Lung (tissue), 12 donors: Measurements from ENCODE around the gene BABAM2. TPM values are rescaled to one million over a fixed set of nuclear protein-coding genes. Genes with fewer than 3 reads are reported as not detected.

Experiments used
- ATAC-seq: fragments of 200-7000 bp; cut with Tn5 transposase; one replicate; pipeline ENCODE4 v1.9.1; 2020; ENCODE audit warnings: moderate number of reproducible peaks; ENCODE audit not compliant: insufficient read depth, low FRiP score
- DNase-seq, 3 donors: peaks; one replicate each; pipeline ENCODE4 v3.0.0-alpha.2; 2013 to 2017
- H3K27ac ChIP-seq, 2 donors: one replicate each; pipeline ENCODE4 v1.5.1; 2013; ENCODE audit warnings: mild to moderate bottlenecking in 2 of 2, moderate library complexity in 2 of 2, control low read depth in 1 of 2, inconsistent platforms in 1 of 2, low read depth in 1 of 2, low read length in 1 of 2
- H3K27me3 ChIP-seq, 3 donors: one replicate each; pipeline ENCODE4 v1.5.1; 2013; ENCODE audit warnings: low read length in 2 of 3; ENCODE audit not compliant: control insufficient read depth in 3 of 3, insufficient read depth in 3 of 3
- H3K36me3 ChIP-seq, 4 donors: one replicate each; pipeline ENCODE4 v1.5.1; 2013; ENCODE audit warnings: low read length in 4 of 4, mild to moderate bottlenecking in 1 of 4, moderate library complexity in 1 of 4; ENCODE audit not compliant: control insufficient read depth in 4 of 4, insufficient read depth in 4 of 4
- H3K4me1 ChIP-seq, 5 donors: one replicate each; pipeline ENCODE4 v1.5.1; 2013; ENCODE audit warnings: low read length in 5 of 5, mild to moderate bottlenecking in 2 of 5, moderate library complexity in 1 of 5; ENCODE audit not compliant: control insufficient read depth in 5 of 5, insufficient read depth in 5 of 5
- H3K4me3 ChIP-seq: one replicate; pipeline ENCODE4 v1.5.1; 2013; ENCODE audit warnings: mild to moderate bottlenecking, control low read depth, moderate library complexity
- H3K9ac ChIP-seq, 2 donors: one replicate each; pipeline ENCODE4 v1.5.1; 2013; ENCODE audit warnings: low read length in 2 of 2, control low read depth in 1 of 2; ENCODE audit not compliant: insufficient read depth in 1 of 2
- H3K9me3 ChIP-seq, 4 donors: one replicate each; pipeline ENCODE4 v1.5.1; 2013; ENCODE audit warnings: low read length in 3 of 4, mild to moderate bottlenecking in 1 of 4, moderate library complexity in 1 of 4; ENCODE audit not compliant: control insufficient read depth in 4 of 4, insufficient read depth in 3 of 4
- WGBS, 2 donors: extraction: QIAGEN DNeasy Blood & Tissue Kit; methylation state at CpG; one replicate each; pipeline ENCODE4 v1.1.7; 2013; 5-methylcytosine and 5-hydroxymethylcytosine counted together
- polyA plus RNA-seq, 2 donors: library from polyadenylated mRNA; stranded (reverse); fragments of 200-250 nt; gene quantifications; one replicate each; pipeline ENCODE4 v1.2.1, GENCODE V29; 2013
- total RNA-seq, 2 donors: library from RNA; depleted of rRNA in 1 of 2; stranded (reverse); fragments of >200 nt in 1 of 2; gene quantifications; one replicate each; pipeline ENCODE4 v1.2.1, GENCODE V29; 2014 to 2021
- TF ChIP-seq, protein P1 (sequence below): IDR thresholded peaks from 2 replicates; pipeline ENCODE4 v1.5.1; 2012; ENCODE audit warnings: mild to moderate bottlenecking; ENCODE audit errors: control extremely low read depth, extremely low read depth
- donor health status: control.
- donor health status: control.
- donor health status: Bipolar disorder and iron deficiency.
- donor health status: healthy.
- donor health status: DM: yes; HTN: yes; CAD: no.

Gene BABAM2
- total and polyA plus RNA-seq, 4 donors = 19.0 to 43.3 (median 33.7) TPM

DNA sequence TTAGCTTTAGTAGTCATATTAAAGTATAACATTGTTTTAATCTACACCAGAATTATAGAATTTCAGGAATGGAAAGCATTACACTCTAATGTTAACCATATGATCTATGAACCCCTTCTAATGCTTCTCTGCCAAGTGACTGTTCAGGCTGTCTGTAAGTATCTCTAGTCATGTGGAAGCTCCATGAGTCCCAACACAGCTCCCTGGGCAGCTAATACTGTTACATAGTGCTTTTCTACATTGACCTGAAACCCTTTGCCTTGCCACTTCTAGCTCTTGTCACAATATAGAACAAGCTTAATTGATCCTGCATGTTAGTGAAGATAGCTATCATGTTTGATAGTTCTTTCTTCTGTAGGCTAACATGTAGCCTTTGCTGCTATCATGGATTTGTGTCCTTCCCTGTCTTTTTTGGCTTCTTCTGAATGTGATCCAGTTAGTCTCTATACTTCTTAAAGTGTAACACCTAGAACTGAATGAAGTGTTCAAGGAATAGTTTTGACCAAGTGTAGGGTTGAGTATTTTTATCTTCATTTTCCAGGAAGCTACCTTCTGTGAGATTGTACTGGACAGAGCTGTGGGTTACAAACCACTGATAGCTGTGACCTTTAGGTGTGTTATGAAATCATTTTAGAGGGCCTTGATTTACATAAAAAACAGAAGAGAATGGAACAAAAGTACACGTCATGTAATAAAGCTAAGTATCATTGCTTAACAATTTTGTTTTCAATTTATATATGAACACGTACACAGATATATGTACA is 23.7 kb downstream of the BABAM2 start:
- ATAC-seq = no peak
- no peaks in the 10 kb centered on the region for H3K36me3 ChIP-seq

DNA sequence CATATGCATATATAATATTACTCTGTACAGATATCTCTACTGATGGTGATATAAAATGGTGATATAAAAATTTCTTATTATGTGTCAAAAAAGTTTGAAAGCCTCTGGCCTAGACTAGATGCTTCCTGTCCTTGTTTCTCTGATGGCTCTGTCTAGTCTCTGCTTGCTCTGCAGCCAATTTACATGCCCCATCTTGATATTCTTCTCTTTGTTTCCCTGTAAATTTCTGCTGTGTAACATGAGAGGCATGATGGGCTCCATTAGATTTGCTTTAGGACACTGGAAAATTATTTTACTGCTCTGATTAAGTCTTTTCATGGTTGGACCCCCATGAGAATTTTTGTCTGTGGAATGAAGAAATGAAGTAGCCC is 24.3 kb downstream of the BABAM2 start:
- Histone ChIP-seq H3K36me3 (no peaks in the 10 kb centered on the region), H3K9me3 (no peaks in the 10 kb centered on the region), H3K27ac (peak overlapping the region in 1 of 2 donors; percentile 60), H3K27me3 (no peaks in the 10 kb centered on the region), H3K4me1 (peaks cover 0 to 17% (median 1%) of the 10 kb centered on the region in 5 donors), H3K4me3 (no peak overlapping the region), H3K9ac (no peak overlapping the region)
- ATAC-seq (no peak), DNase-seq (no peak)
- TF ChIP-seq, protein P1, sequence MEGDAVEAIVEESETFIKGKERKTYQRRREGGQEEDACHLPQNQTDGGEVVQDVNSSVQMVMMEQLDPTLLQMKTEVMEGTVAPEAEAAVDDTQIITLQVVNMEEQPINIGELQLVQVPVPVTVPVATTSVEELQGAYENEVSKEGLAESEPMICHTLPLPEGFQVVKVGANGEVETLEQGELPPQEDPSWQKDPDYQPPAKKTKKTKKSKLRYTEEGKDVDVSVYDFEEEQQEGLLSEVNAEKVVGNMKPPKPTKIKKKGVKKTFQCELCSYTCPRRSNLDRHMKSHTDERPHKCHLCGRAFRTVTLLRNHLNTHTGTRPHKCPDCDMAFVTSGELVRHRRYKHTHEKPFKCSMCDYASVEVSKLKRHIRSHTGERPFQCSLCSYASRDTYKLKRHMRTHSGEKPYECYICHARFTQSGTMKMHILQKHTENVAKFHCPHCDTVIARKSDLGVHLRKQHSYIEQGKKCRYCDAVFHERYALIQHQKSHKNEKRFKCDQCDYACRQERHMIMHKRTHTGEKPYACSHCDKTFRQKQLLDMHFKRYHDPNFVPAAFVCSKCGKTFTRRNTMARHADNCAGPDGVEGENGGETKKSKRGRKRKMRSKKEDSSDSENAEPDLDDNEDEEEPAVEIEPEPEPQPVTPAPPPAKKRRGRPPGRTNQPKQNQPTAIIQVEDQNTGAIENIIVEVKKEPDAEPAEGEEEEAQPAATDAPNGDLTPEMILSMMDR = no peak

More for the DNA sequence above, 23.7 kb downstream of the BABAM2 start:
- TF ChIP-seq, protein P1 = no peak
- H3K4me1 ChIP-seq = peaks cover 0 to 17% (median 1%) of the 10 kb centered on the region in 5 donors
- WGBS, 2 donors = 71 to 76% methylated on average over 2 of the region's 2 CpGs
- peak overlapping the region in 1 of 2 donors; percentile 53 for H3K27ac ChIP-seq
- H3K9me3 ChIP-seq = no peaks in the 10 kb centered on the region
- H3K9ac ChIP-seq = no peak overlapping the region
- no peak for DNase-seq
- no peaks in the 10 kb centered on the region for H3K27me3 ChIP-seq
- H3K4me3 ChIP-seq = no peak overlapping the region

DNA sequence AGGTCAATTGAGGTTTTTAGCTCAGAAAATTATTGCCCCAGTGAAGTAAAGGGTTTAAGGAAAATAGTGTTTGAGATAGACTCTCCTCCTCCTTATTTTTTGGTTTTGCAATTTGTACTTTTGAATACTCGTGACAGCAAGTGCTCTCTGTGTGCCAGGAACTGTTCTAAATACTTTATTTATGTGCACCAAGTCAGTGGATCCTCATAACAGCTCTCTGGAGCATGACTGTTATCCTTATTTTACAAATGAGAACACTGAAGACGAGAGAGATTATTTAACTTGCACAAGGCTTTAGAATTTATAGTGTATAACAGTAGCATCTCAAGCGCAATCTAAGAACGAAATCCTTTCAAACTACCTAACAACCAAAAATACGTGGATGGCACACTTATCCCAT is 24.7 kb downstream of the BABAM2 start:
- WGBS, 2 donors = 52 to 68% methylated on average over 5 of the region's 5 CpGs
- peak overlapping the region in 1 of 2 donors; percentile 60 for H3K27ac ChIP-seq
- peaks cover 0 to 17% (median 1%) of the 10 kb centered on the region in 5 donors for H3K4me1 ChIP-seq
- ATAC-seq (peak; percentile 47), DNase-seq (no peak)
- no peaks in the 10 kb centered on the region for H3K36me3 ChIP-seq
- H3K27me3 ChIP-seq = no peaks in the 10 kb centered on the region
- no peaks in the 10 kb centered on the region for H3K9me3 ChIP-seq
- no peak overlapping the region for H3K4me3 ChIP-seq
- TF ChIP-seq, protein P1 = no peak
- no peak overlapping the region for H3K9ac ChIP-seq
